ENCODE measurements around the gene SP140. TPM values are rescaled to one million over a fixed set of nuclear protein-coding genes. Genes with fewer than 3 reads are reported as not detected.

SP140 gene
- total RNA-seq, 1 donor from 2014 or later = 1.0 TPM

DNA sequence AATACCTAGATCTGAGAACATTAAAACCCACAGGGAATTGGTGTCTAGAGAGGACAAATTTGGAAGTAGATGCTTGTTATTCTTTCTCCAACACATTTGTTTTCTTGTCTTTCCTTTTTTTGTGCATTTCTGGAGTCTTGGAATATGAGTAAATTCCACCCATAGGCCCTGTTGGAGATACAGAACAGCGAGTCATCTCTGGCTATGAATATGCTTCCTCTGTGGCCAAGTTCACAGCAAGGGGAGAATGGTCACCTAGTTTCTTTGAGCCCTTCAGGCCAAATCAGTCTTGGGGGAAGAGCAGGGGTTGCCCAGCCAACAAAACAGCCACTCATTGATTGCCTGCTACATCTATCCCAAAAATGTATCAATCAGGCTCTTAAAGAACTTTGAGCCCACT lies 132.8 kb downstream of the SP140 start:
- Mint-ChIP-seq H3K27me3 (ENCODE audit: unreplicated experiment) (no peaks in the 10 kb centered on the region), H3K4me3 (ENCODE audit: unreplicated experiment) (no peak overlapping the region), H3K4me1 (ENCODE audit: unreplicated experiment) (peaks cover 12% of the 10 kb centered on the region), H3K36me3 (ENCODE audit: unreplicated experiment) (peaks cover 43% of the 10 kb centered on the region), H3K27ac (ENCODE audit: unreplicated experiment) (no peak overlapping the region), H3K9me3 (ENCODE audit: unreplicated experiment) (peaks cover 10% of the 10 kb centered on the region)
- TF ChIP-seq, protein P1, sequence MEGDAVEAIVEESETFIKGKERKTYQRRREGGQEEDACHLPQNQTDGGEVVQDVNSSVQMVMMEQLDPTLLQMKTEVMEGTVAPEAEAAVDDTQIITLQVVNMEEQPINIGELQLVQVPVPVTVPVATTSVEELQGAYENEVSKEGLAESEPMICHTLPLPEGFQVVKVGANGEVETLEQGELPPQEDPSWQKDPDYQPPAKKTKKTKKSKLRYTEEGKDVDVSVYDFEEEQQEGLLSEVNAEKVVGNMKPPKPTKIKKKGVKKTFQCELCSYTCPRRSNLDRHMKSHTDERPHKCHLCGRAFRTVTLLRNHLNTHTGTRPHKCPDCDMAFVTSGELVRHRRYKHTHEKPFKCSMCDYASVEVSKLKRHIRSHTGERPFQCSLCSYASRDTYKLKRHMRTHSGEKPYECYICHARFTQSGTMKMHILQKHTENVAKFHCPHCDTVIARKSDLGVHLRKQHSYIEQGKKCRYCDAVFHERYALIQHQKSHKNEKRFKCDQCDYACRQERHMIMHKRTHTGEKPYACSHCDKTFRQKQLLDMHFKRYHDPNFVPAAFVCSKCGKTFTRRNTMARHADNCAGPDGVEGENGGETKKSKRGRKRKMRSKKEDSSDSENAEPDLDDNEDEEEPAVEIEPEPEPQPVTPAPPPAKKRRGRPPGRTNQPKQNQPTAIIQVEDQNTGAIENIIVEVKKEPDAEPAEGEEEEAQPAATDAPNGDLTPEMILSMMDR (IDR thresholded peaks at IDR 0.05) = no peak
- no peak for DNase-seq (ENCODE audit: extremely low spot score, unreplicated experiment)

DNA sequence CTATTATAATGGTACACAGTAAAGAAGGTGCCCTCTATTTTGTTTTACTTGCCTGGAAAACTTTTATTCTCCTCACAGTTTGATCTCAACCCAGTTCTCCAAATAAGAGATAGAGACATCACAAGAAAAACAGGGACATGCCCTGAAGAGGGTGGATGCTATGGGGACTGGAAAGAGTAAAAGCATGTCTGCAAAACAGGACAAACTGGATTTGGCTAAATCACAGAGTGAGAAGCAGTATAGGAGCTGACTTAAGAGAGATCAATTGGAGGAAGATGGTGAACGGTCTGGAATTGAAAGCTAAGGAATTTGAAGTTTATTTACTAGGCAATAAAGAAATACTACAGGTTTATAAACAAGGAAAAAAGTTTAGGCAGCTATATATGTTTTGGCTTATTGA lies 134.5 kb downstream of the SP140 start:
- peaks cover 60% of the 10 kb centered on the region for H3K36me3 Mint-ChIP-seq (ENCODE audit: unreplicated experiment)
- no peaks in the 10 kb centered on the region for H3K27me3 Mint-ChIP-seq (ENCODE audit: unreplicated experiment)
- peaks cover 12% of the 10 kb centered on the region for H3K4me1 Mint-ChIP-seq (ENCODE audit: unreplicated experiment)

DNA sequence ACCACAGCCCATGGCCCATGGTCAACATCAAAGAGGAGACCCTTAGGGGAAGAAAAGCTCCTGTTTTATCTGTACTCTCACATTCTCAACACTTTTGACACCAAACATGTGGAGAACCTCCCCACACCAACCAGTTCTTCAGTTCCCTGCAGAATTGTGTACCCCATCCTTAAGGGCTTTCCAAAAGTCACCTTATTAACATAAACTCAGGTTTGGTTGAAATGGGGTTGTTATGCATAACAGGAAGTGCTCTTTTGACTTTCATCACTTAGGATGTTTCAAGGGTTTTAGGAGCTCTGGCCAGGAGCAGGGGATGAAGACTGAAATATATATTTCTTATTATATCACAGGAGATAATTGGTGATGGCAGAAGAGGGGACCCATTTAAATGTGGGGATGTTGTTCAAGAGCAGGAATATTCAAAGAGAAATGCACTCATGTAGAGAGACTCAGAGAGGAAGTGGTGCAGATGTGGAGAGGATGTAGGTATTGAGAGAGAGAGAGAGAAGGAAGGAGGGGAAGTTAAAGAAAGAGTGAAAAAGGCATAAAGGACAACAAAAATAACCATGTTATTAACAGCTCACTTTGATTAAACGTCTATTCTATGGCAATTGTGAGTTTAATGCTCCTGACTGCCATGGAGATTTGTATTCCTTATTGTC lies 136.6 kb downstream of the SP140 start:
- H3K27me3 Mint-ChIP-seq (ENCODE audit: unreplicated experiment) = no peaks in the 10 kb centered on the region
- no peak for DNase-seq (ENCODE audit: extremely low spot score, unreplicated experiment)
- H3K27ac Mint-ChIP-seq (ENCODE audit: unreplicated experiment) = no peak overlapping the region
- H3K9me3 Mint-ChIP-seq (ENCODE audit: unreplicated experiment) = peaks cover 25% of the 10 kb centered on the region
- H3K4me3 Mint-ChIP-seq (ENCODE audit: unreplicated experiment) = no peak overlapping the region
- H3K4me1 Mint-ChIP-seq (ENCODE audit: unreplicated experiment) = peaks cover 3% of the 10 kb centered on the region
- peaks cover 67% of the 10 kb centered on the region for H3K36me3 Mint-ChIP-seq (ENCODE audit: unreplicated experiment)
- TF ChIP-seq, protein P1 (IDR thresholded peaks at IDR 0.05) = no peak

More for the DNA sequence above, 134.5 kb downstream of the SP140 start:
- Mint-ChIP-seq H3K27ac (ENCODE audit: unreplicated experiment) (no peak overlapping the region), H3K9me3 (ENCODE audit: unreplicated experiment) (peaks cover 24% of the 10 kb centered on the region), H3K4me3 (ENCODE audit: unreplicated experiment) (no peak overlapping the region)
- TF ChIP-seq, protein P1 (IDR thresholded peaks at IDR 0.05) = no peak
- no peak for DNase-seq (ENCODE audit: extremely low spot score, unreplicated experiment)

Other genes with a start within 250 kb of the SP140 start
- gene SLC16A14, start 156.8 kb upstream of the SP140 start, total RNA-seq = 18.9 and 21.6 TPM in 2 replicates
- gene SP110, start 5.8 kb upstream of the SP140 start, total RNA-seq = 23.6 and 24.1 TPM in 2 replicates
- gene SP140L, start 101.5 kb downstream of the SP140 start, total RNA-seq = 24.2 and 25.9 TPM in 2 replicates
- 120 and 122 TPM in 2 replicates for gene SP100, start 190.5 kb downstream of the SP140 start, total RNA-seq